Measurements from ENCODE around the gene STARD7. TPM values are rescaled to one million over a fixed set of nuclear protein-coding genes. Genes with fewer than 3 reads are reported as not detected.
"Not testable (repeated sequence)": the region's sequence is repeated elsewhere in the genome, so short reads cannot be mapped to it uniquely, and the experiment has no call there.

Gene STARD7
- total and polyA plus RNA-seq, 2 donors = 49.4 to 80.7 TPM

DNA sequence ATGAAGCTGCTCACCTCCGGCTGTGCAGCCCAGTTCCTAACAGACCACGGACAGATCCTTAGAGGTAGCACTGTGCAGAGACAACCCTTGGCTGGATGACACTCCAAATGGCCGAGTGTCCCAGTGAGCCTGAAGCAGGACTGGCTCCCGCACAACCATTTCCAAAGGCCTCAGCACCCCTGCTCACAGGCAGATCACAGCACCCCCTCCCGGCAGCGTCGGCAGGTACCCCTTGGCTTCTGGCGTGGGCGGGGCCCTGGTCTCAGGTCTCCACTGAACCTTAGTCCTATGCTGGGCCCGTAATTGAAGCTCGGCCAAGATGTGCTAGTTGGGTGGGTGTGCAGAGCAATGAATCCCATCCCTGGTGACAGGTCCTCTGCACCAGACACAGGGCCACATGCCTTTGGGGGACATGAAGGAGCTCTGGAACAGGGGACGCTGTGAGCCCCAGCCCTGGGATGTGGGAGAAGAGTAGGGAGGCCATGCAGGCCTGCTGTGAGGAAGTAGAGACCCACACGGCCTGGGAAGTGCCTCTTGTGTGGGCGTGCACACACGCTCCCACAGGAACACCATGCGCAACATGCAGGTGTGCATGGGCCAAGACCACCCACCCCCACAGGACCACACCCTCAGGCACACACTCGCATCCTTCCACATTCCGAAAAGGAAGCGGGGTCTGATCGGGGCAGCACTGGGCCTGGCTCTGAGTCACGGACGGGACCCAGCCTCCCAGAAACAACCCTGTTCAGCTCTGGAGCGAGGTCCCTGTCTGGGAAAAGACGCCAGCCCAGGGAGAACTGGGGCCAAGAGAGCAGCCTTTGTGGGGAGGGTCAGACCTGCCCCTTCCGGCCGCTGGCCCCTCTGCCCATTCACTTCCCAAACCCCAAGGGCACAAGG, 66.2 kb downstream of the STARD7 start:
- 84% methylated on average over 26 of the region's 26 CpGs for WGBS
- Histone ChIP-seq H3K4me3 (ENCODE audit: low read depth, low read length) (no peak overlapping the region), H3K4me1 (ENCODE audit: insufficient read depth) (no peaks in the 10 kb centered on the region), H3K27ac (ENCODE audit: low read depth) (no peak overlapping the region), H3K36me3 (ENCODE audit: insufficient read depth) (no peaks in the 10 kb centered on the region)
- no peak for DNase-seq (ENCODE audit: extremely low spot score)

DNA sequence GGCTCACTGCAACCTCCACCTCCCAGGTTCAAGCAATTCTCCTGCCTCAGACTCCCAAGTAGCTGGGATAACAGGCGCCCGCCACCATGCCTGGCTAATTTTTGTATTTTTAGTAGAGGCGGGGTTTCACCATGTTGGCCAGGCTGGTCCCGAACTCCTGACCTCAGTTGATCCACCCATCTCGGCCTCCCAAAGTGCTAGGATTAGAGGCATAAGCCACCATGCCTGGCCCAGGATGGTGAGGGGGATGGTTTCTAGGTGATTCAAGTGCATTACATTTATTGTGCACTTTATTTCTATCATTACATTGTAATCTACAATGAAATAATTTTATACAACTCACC, 67.0 kb downstream of the STARD7 start:
- not testable (repeated sequence) for H3K4me1 ChIP-seq (ENCODE audit: insufficient read depth); DNase-seq (ENCODE audit: extremely low spot score); H3K36me3 ChIP-seq (ENCODE audit: insufficient read depth); H3K27ac ChIP-seq (ENCODE audit: low read depth); H3K4me3 ChIP-seq (ENCODE audit: low read depth, low read length)
- 86% methylated on average over 5 of the region's 5 CpGs for WGBS

- 92% methylated on average over 13 of the region's 13 CpGs for WGBS
These were observed 67.5 kb downstream of the STARD7 start for GRCh38 chr2:96140941-96141623.

DNA sequence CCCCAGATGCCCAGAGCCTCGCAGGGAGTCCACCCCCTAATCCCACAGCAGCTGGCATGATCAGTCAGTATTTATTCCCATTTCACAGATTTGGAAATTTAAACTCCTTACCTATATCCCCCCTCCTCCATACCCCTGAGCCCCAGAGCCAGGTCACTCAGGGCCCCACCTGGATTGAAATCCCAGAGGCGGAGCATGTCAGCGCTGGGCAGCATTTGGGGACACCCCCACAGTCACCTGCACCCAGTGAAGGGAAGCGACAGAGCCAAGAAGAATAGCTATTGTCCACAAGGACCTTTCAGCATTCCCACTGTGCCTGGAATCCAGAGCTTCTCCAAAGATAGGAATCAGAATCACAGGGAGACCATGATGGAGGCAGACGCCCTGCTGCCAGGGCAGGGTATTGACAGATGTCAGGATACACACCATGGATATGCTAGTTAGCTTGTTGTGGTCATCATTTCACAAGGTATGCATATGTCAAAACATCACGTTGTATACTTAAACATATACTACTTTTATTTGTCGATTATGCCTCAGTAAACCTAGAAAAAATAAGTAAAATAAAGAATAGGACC, 69.4 kb downstream of the STARD7 start:
- no peak overlapping the region for H3K4me3 ChIP-seq (ENCODE audit: low read depth, low read length)
- H3K36me3 ChIP-seq (ENCODE audit: insufficient read depth) = no peaks in the 10 kb centered on the region
- no peak for DNase-seq (ENCODE audit: extremely low spot score)
- H3K4me1 ChIP-seq (ENCODE audit: insufficient read depth) = no peaks in the 10 kb centered on the region
- 85% methylated on average over 7 of the region's 7 CpGs for WGBS
- H3K27ac ChIP-seq (ENCODE audit: low read depth) = no peak overlapping the region

More at GRCh38 chr2:96140941-96141623, 67.5 kb downstream of the STARD7 start:
- Histone ChIP-seq H3K4me1 (ENCODE audit: insufficient read depth) (no peaks in the 10 kb centered on the region), H3K4me3 (ENCODE audit: low read depth, low read length) (no peak overlapping the region), H3K27ac (ENCODE audit: low read depth) (no peak overlapping the region), H3K36me3 (ENCODE audit: insufficient read depth) (no peaks in the 10 kb centered on the region)
- no peak for DNase-seq (ENCODE audit: extremely low spot score)

DNA sequence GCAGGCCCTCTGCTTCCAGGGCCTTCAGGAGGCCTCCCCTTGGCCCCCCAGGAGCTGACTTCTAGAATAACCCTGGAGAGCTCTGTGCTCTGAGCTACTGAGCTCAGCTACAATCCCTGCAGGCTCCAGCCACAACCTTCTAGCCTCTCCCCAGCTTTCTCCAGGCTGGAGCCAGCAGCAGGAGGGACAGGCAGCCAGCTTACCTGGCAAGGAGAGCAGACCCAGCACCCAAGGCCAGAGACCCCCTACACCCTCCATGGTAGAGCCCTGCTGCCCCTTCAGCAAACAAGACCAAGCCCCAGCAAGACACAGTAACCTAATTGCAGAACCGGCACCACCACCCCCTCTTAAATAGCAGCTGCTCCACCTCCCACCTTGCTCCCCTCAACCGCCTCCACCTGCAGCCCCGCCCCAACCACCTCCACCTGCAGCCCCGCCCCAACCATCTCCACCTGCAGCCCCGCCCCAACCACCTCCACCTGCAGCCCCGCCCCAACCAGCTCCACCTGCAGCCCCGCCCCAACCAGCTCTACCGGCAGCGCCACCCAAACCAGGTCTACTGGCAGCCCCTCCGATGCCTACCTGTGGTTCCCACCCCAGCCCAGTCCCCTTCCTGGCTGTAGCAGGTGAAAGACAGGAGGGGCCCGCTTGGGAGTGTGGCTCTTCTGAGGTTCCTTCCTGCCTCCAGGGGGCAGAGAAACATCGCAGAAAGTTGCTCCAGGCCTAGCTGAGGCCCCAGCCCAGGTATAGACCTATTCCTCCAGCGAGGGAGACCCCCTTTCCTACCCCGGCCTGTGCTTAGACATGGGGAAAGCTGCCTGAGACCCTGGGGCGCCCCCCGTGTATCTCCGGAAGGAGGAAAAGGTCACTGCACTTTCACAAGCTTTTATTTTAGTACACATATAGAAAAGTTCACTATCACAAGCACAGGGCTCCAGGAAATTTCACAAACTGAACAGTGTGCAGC, 70.2 kb downstream of the STARD7 start, which contains the start of gene ASTL:
Gene ASTL (minus strand): TSS at position 324 of the 967 bp plus-strand sequence. CDS start 66 bp downstream, at position 258.
- no peak within 1 kb of the TSS for H3K27ac ChIP-seq (ENCODE audit: low read depth)
- no peak within 1 kb of the TSS for H3K4me3 ChIP-seq (ENCODE audit: low read depth, low read length)
- WGBS = 13% methylated on average over 17 of the region's 17 CpGs
- no peaks in the 10 kb centered on the region for H3K4me1 ChIP-seq (ENCODE audit: insufficient read depth)
- no peaks in the 10 kb centered on the region for H3K36me3 ChIP-seq (ENCODE audit: insufficient read depth)
- DNase-seq (ENCODE audit: extremely low spot score) = peak; percentile 60

- H3K4me1 ChIP-seq (ENCODE audit: insufficient read depth) = no peaks in the 10 kb centered on the region
- H3K36me3 ChIP-seq (ENCODE audit: insufficient read depth) = no peaks in the 10 kb centered on the region
- WGBS = 80% methylated on average over 15 of the region's 15 CpGs
- no peak overlapping the region for H3K4me3 ChIP-seq (ENCODE audit: low read depth, low read length)
- no peak overlapping the region for H3K27ac ChIP-seq (ENCODE audit: low read depth)
- DNase-seq (ENCODE audit: extremely low spot score) = no peak
These were observed 71.1 kb downstream of the STARD7 start for GRCh38 chr2:96137321-96138178.

DNA sequence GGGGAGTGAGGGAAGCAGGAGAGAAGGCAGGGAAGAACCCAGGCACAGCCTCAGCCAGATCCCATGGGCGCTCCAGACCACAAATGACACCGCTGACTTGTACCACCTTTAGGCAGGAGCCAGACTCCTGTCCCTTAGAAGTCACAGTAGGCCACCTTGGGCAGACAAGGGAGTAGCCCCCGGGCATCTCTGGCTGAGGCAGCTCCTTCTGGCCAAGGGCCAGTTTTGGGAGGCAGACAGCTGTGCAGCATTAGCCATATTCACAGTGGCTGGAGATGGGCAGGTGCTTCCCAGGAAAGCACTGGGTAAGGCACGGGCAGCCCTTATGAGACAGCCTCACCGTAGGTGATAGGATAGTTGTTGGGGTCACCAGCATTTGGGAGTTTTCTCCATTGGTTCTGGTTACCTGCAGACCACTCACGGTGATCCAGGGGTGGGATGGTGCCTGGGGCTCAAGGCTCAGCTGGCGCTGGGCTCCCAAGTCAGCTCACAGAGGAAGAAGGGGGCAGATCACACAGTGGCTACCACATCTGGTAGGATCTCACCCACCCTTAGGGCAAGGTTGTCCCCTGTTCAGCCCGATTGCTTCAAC, 72.4 kb downstream of the STARD7 start:
- 81% methylated on average over 8 of the region's 8 CpGs for WGBS
- H3K4me3 ChIP-seq (ENCODE audit: low read depth, low read length) = no peak overlapping the region

DNA sequence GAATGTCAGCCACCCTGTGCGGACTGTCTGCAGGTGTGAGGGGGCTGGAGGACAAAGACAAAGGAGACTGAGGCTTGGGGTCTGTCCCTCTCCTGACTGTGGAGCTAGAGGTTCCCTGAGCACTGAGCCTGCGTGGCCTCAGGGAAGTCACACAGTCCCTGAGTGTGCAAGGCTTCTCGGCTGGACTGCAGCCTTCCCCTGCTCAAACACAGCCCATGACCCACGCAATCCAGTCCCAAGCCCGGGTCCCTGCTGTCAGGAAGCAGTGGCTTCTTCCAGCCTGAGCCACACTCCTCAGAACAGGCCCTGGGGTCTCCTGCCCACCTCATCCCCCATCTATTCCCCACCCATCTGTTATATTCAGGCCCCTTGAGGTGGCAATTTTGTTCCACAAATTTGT, 73.0 kb downstream of the STARD7 start:
- Histone ChIP-seq H3K27ac (ENCODE audit: low read depth) (no peak overlapping the region), H3K36me3 (ENCODE audit: insufficient read depth) (no peaks in the 10 kb centered on the region), H3K4me1 (ENCODE audit: insufficient read depth) (no peaks in the 10 kb centered on the region), H3K4me3 (ENCODE audit: low read depth, low read length) (no peak overlapping the region)
- no peak for DNase-seq (ENCODE audit: extremely low spot score)
- 75% methylated on average over 5 of the region's 5 CpGs for WGBS

More for the DNA sequence above, 72.4 kb downstream of the STARD7 start:
- Histone ChIP-seq H3K36me3 (ENCODE audit: insufficient read depth) (no peaks in the 10 kb centered on the region), H3K4me1 (ENCODE audit: insufficient read depth) (no peaks in the 10 kb centered on the region), H3K27ac (ENCODE audit: low read depth) (no peak overlapping the region)
- DNase-seq (ENCODE audit: extremely low spot score) = no peak

DNA sequence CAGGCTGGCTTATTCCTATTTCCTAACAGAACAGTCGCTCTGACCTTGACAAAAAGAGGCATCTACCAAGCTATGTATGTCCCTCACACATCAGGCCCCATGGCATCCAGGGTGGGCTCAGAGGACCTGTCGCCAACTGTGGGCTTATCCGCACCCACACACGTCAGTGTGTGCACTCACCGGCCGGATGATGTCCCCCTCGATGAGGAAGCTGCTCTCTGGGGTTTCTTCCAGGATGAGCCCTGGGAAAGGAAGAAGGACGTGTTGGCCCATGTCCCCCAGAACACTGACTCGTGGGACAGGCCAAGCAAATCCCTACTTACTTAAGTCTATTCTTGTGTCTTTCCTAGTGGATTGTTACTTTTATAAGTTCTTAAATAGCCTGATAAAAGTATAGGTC, 73.5 kb downstream of the STARD7 start:
- H3K36me3 ChIP-seq (ENCODE audit: insufficient read depth) = no peaks in the 10 kb centered on the region
- no peak for DNase-seq (ENCODE audit: extremely low spot score)
- H3K4me1 ChIP-seq (ENCODE audit: insufficient read depth) = no peaks in the 10 kb centered on the region
- H3K4me3 ChIP-seq (ENCODE audit: low read depth, low read length) = no peak overlapping the region
- 80% methylated on average over 9 of the region's 9 CpGs for WGBS
- H3K27ac ChIP-seq (ENCODE audit: low read depth) = no peak overlapping the region

Data from urinary bladder (tissue), 4 donors.